ENCODE data around the gene TEF.

DNA sequence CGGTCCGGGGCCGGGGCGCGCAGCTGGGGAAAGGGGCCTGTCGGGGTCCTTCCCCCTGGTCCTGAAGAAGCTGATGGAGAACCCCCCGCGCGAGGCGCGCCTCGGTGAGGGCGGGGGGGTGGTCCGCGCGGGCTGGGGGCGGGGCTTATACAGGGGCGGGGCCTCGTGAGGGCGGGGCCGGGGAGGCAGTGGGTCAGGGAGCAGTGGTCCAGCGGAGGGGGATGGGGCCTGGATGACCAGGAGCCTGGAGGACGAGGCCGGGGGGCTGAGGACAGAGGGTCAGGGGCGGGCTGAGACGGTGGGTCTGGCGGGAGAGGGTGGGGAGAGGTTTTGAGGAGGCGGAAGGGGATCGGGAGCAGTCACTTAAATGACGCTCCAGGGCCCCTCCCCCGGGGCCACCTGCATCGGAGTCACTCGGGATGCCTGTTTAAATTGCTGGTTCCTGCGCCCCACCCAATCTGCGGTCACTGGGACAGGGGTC is 396 bp downstream of the TEF start:
- TF ChIP-seq, protein P1, sequence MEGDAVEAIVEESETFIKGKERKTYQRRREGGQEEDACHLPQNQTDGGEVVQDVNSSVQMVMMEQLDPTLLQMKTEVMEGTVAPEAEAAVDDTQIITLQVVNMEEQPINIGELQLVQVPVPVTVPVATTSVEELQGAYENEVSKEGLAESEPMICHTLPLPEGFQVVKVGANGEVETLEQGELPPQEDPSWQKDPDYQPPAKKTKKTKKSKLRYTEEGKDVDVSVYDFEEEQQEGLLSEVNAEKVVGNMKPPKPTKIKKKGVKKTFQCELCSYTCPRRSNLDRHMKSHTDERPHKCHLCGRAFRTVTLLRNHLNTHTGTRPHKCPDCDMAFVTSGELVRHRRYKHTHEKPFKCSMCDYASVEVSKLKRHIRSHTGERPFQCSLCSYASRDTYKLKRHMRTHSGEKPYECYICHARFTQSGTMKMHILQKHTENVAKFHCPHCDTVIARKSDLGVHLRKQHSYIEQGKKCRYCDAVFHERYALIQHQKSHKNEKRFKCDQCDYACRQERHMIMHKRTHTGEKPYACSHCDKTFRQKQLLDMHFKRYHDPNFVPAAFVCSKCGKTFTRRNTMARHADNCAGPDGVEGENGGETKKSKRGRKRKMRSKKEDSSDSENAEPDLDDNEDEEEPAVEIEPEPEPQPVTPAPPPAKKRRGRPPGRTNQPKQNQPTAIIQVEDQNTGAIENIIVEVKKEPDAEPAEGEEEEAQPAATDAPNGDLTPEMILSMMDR (optimal IDR thresholded peaks at IDR 0.05 in 1 of 3, IDR thresholded peaks at IDR 0.05 in 1 of 3, conservative IDR thresholded peaks at IDR 0.05 in 1 of 3; ENCODE audit: extremely low read depth in 1 of 3, insufficient read depth in 2 of 3, low read length in 3 of 3) = no peak
- TF ChIP-seq EZH2 (IDR thresholded peaks at IDR 0.05; ENCODE audit: low read length) = no peak
